ENCODE data around the gene TBL1XR1. TPM values are rescaled to one million over a fixed set of nuclear protein-coding genes. Genes with fewer than 3 reads are reported as not detected.

Gene TBL1XR1
- total and polyA plus RNA-seq, 2 of the 4 experiments (the other 2 are of a cell fraction): 25.2 to 170 TPM

- no TSS peak for BruUV-seq (replicated peaks)
- no peak overlapping the region for H4K91ac ChIP-seq (ENCODE audit: insufficient read depth, low read depth, low read length)
- no peak overlapping the region for H3K23ac ChIP-seq (ENCODE audit: low read depth, low read length)
- ChIA-PET POLR2A (ENCODE audit: unreplicated experiment) (no interaction called here), CTCF (interaction anchor here (0.6 kb wide), 1 partner anchor 11 kb away, joined by 3 read pairs; no protein-coding TSS in a partner anchor)
- no peak overlapping the region for H3K4ac ChIP-seq (ENCODE audit: low read depth, low read length)
- dilution Hi-C loops (cut with HindIII; ENCODE audit: low sequenced_read_pairs, unreplicated experiment) (no loop called here), intact Hi-C loops (cut with micrococcal nuclease) (no loop called here), in situ Hi-C loops (cut with MboI; ENCODE audit: low sequenced_read_pairs) (no loop called here)
- H3K9me1 ChIP-seq (ENCODE audit: insufficient read depth, low read length): no peaks in the 10 kb centered on the region
- ATAC-seq (ENCODE audit: low read depth) (no peak), DNase-seq (no peak)
- H4K20me1 ChIP-seq (ENCODE audit: insufficient read depth, low read length): no peaks in the 10 kb centered on the region
- no peaks in the 10 kb centered on the region for H3K27me3 ChIP-seq (ENCODE audit: control insufficient read depth, insufficient read depth, low read length)
- no peak for TF ChIP-seq CHD1 (IDR thresholded peaks at IDR 0.05; ENCODE audit: low read depth, low read length)
- no peak overlapping the region for H3K18ac ChIP-seq (ENCODE audit: low read depth, low read length)
- no peak overlapping the region for H3K4me2 ChIP-seq (ENCODE audit: low read depth, low read length)
- H3K79me1 ChIP-seq (ENCODE audit: low read depth in 1 of 2, low read length in 2 of 2): no peaks in the 10 kb centered on the region
- H3K27ac ChIP-seq (ENCODE audit: insufficient read depth, low read length): no peak overlapping the region
- WGBS, 2 experiments (ENCODE audit: extremely low coverage in 2 of 2, insufficient read length in 1 of 2): 100% methylated on average over 1 of the region's 3 CpGs; no CpG with 5 or more reads in 1 of the 2 experiments
- H3K9me3 ChIP-seq (ENCODE audit: control insufficient read depth, insufficient read depth, low read length): peaks cover 3% of the 10 kb centered on the region; the same call in 1 of the 2 replicates
- no peaks in the 10 kb centered on the region for H3K36me3 ChIP-seq (ENCODE audit: control insufficient read depth, insufficient read depth, low read length)
- no peak overlapping the region for H4K5ac ChIP-seq (ENCODE audit: low read depth, low read length)
- H3K4me3 ChIP-seq (ENCODE audit: insufficient read depth, low read depth, low read length): no peak overlapping the region
- no peak overlapping the region for H2AK9ac ChIP-seq (replicated peaks; ENCODE audit: low read depth, low read length, poor library complexity)
- H2BK15ac ChIP-seq (ENCODE audit: low read depth, low read length): no peak overlapping the region
- H3K14ac ChIP-seq (replicated peaks; ENCODE audit: low read depth, low read length): no peak overlapping the region
- H2AFZ ChIP-seq (replicated peaks; ENCODE audit: low read length, poor library complexity): no peak overlapping the region
- H4K8ac ChIP-seq (ENCODE audit: low read depth in 2 of 2, low read length in 2 of 2): no peak overlapping the region
- no peak overlapping the region for H2BK5ac ChIP-seq (ENCODE audit: low read depth, low read length, poor library complexity, severe bottlenecking)
- H3K9ac ChIP-seq (ENCODE audit: low read depth, low read length): no peak overlapping the region
- no peaks in the 10 kb centered on the region for H3K4me1 ChIP-seq (ENCODE audit: control insufficient read depth, insufficient read depth, low read length)
- no peak overlapping the region for H2AK5ac ChIP-seq (ENCODE audit: low read depth, low read length)
- no peak overlapping the region for H2BK120ac ChIP-seq (ENCODE audit: low read depth, low read length)
- H3K56ac ChIP-seq (ENCODE audit: extremely low read depth, insufficient read depth, low read length): no peak overlapping the region
- H2BK20ac ChIP-seq (ENCODE audit: low read depth, low read length): no peak overlapping the region
Measured at GRCh38 chr3:176988795-176989194, 208.5 kb downstream of the TBL1XR1 start.

All from IMR-90 (cell line).